K562 (cell line): Measurements from ENCODE around the gene CFAP54. TPM values are rescaled to one million over a fixed set of nuclear protein-coding genes. Genes with fewer than 3 reads are reported as not detected.

ENCODE experiments used
- ATAC-seq: fragments of 200-7000 bp; cut with Tn5 transposase; 3 replicates; pipeline ENCODE4 v1.9.1; 2020; ENCODE audit warnings: moderate library complexity
- BruUV-seq: library from RNA; stranded (reverse); fragments of 400-500 nt; replicated peaks from 2 replicates; lab custom pipeline; 2021; lab: Mats Ljungman, UMichigan
- CTCF ChIA-PET: fragments of 300-600 bp; formaldehyde crosslinking; extraction: SDS; loops from one replicate; lab custom pipeline; 2021; ENCODE audit warnings: low intra/inter-chr PET ratio; lab: Yijun Ruan, JAX
- POLR2A ChIA-PET: fragments of 300-600, 350-650 bp; sonication (Branson Sonifier 250); formaldehyde crosslinking; extraction: SDS; loops from one replicate; lab custom pipeline; 2021; ENCODE audit warnings: antibody characterized with exemption, inconsistent platforms; lab: Yijun Ruan, JAX
- DNase-seq, 4 experiments: peaks; one replicate each; pipeline versions ENCODE4 v3.0.0 to v3.0.0-alpha.2; 2011 to 2018; ENCODE audit warnings: low spot score in 3 of 4, mixed read lengths in 3 of 4; ENCODE audit errors: extremely low read depth in 1 of 4
- FAIRE-seq: peaks from 2 replicates; lab custom pipeline; 2011; peaks lifted over from hg19 to GRCh38; lab: Jason Lieb, UNC
- H2AFZ ChIP-seq: 2 replicates; pipeline ENCODE4 v1.6.0; 2011; ENCODE audit warnings: low read depth, low read length, control low read depth, inconsistent platforms
- H3K27ac ChIP-seq: fragments of 200-600 bp; 3 replicates; pipeline ENCODE4 v1.8.0; 2011; ENCODE audit warnings: low read depth, mild to moderate bottlenecking, control low read depth, inconsistent platforms, low read length, moderate library complexity, mixed read lengths; ENCODE audit errors: extremely low read depth
- H3K27me3 ChIP-seq, 2 experiments: fragments of 300-600 bp in 1 of 2; 2 replicates in 1 of 2; 3 replicates in 1 of 2; pipeline versions ENCODE4 v1.6.0 to v1.8.0; 2011; ENCODE audit warnings: inconsistent platforms in 2 of 2, low read length in 2 of 2, mild to moderate bottlenecking in 1 of 2, mixed read lengths in 1 of 2, moderate library complexity in 1 of 2; ENCODE audit not compliant: control insufficient read depth in 2 of 2, insufficient read depth in 2 of 2
- H3K36me3 ChIP-seq: fragments of 300-600 bp; 3 replicates; pipeline ENCODE4 v1.8.0; 2011; ENCODE audit warnings: mild to moderate bottlenecking, low read length, inconsistent platforms; ENCODE audit not compliant: control insufficient read depth, insufficient read depth
- H3K4me1 ChIP-seq, 2 experiments: fragments of 200-600 bp in 1 of 2; replicated peaks in 1 of 2; 2 replicates in 1 of 2; 3 replicates in 1 of 2; pipeline versions ENCODE4 v1.5.1 to v1.8.0; 2011; ENCODE audit warnings: inconsistent platforms in 2 of 2, low read length in 2 of 2, mild to moderate bottlenecking in 1 of 2, mixed read lengths in 1 of 2, moderate library complexity in 1 of 2; ENCODE audit not compliant: control insufficient read depth in 2 of 2, insufficient read depth in 2 of 2
- H3K4me2 ChIP-seq: 2 replicates; pipeline ENCODE4 v1.6.1; 2011; ENCODE audit warnings: low read length, control low read depth, inconsistent platforms, mixed read lengths; ENCODE audit not compliant: insufficient read depth
- H3K4me3 ChIP-seq: fragments of 200-600 bp; sonication (generic), shearing (Covaris generic); 2 replicates; pipeline ENCODE4 v1.5.1; 2016; ENCODE audit warnings: control low read depth, inconsistent platforms
- H3K79me2 ChIP-seq: fragments of 200-600 bp; 3 replicates; pipeline ENCODE4 v1.8.0; 2011; ENCODE audit warnings: low read length, inconsistent platforms; ENCODE audit not compliant: control insufficient read depth, insufficient read depth
- H3K9ac ChIP-seq, 2 experiments: 2 replicates each; pipeline versions ENCODE4 v1.6.0 to v1.6.1; 2011; ENCODE audit warnings: low read depth in 2 of 2, low read length in 2 of 2, control low read depth in 1 of 2, inconsistent platforms in 1 of 2, mild to moderate bottlenecking in 1 of 2, mixed read lengths in 1 of 2; ENCODE audit not compliant: insufficient read depth in 1 of 2
- H3K9me1 ChIP-seq: one replicate; pipeline ENCODE4 v1.6.0; 2011; ENCODE audit warnings: inconsistent platforms, mild to moderate bottlenecking, low read length, moderate library complexity; ENCODE audit not compliant: control insufficient read depth, insufficient read depth
- H3K9me3 ChIP-seq: replicated peaks from 2 replicates; pipeline ENCODE4 v1.5.1; 2011; ENCODE audit warnings: low read depth, low read length, inconsistent platforms; ENCODE audit not compliant: control insufficient read depth, insufficient read depth
- H4K20me1 ChIP-seq: replicated peaks from 2 replicates; pipeline ENCODE4 v1.6.1; 2011; ENCODE audit warnings: low read length, inconsistent platforms, mixed read lengths; ENCODE audit not compliant: control insufficient read depth, insufficient read depth
- CEBPB ChIP-seq: fragments of 450-650 bp; IDR thresholded peaks from 2 replicates; pipeline ENCODE4 v1.6.1; 2016; ENCODE audit warnings: missing genetic modification characterization, missing compliant biosample characterization
- CEBPG ChIP-seq, 3 experiments: fragments of 200-800 bp in 1 of 3; sonication (Bioruptor generic) in 1 of 3; sonication (generic) in 1 of 3; formaldehyde crosslinking in 1 of 3; IDR thresholded peaks in 2 of 3; conservative IDR thresholded peaks in 1 of 3; 2 replicates each; pipeline versions ENCODE4 v1.6.1 to v1.8.0; 2016 to 2022; ENCODE audit warnings: missing compliant biosample characterization in 2 of 3, missing genetic modification characterization in 2 of 3, mild to moderate bottlenecking in 1 of 3, missing genetic modification reagents in 1 of 3
- CTCF ChIP-seq, 3 experiments: IDR thresholded peaks in 2 of 3; conservative IDR thresholded peaks in 1 of 3; 2 replicates each; pipeline ENCODE4 v1.5.1; 2011 to 2012; ENCODE audit warnings: low read length in 3 of 3, mild to moderate bottlenecking in 3 of 3, control low read depth in 2 of 3, improper control_type of control experiment in 1 of 3, inconsistent platforms in 1 of 3, low read depth in 1 of 3, mixed read lengths in 1 of 3, moderate library complexity in 1 of 3; ENCODE audit not compliant: insufficient read depth in 2 of 3
- FOXA3 ChIP-seq, 2 experiments: fragments of 450-650 bp in 1 of 2; sonication (generic) in 1 of 2; formaldehyde crosslinking; IDR thresholded peaks in 1 of 2; conservative IDR thresholded peaks in 1 of 2; 2 replicates each; pipeline versions ENCODE4 v1.4.0 to v1.8.0; 2020 to 2022; ENCODE audit warnings: mild to moderate bottlenecking in 2 of 2, missing genetic modification reagents in 1 of 2
- FOXK2 ChIP-seq, 2 experiments: fragments of 450-650 bp; IDR thresholded peaks in 1 of 2; conservative IDR thresholded peaks in 1 of 2; 2 replicates each; pipeline ENCODE4 v1.6.1; 2016; ENCODE audit warnings: low read depth in 2 of 2, mild to moderate bottlenecking in 1 of 2
- RAD21 ChIP-seq, 2 experiments: fragments of 250-450 bp in 1 of 2; fragments of 450-650 bp in 1 of 2; sonication (Bioruptor Pico) in 1 of 2; formaldehyde crosslinking in 1 of 2; IDR thresholded peaks in 1 of 2; conservative IDR thresholded peaks in 1 of 2; 2 replicates each; pipeline versions ENCODE4 v1.4.0 to v1.8.0; 2020 to 2022; ENCODE audit warnings: mild to moderate bottlenecking in 2 of 2, moderate library complexity in 1 of 2
- ZBED1 ChIP-seq: IDR thresholded peaks from 2 replicates; pipeline ENCODE4 v1.6.1; 2014
- ZNF143 ChIP-seq: sonication (generic); formaldehyde crosslinking; IDR thresholded peaks from 2 replicates; pipeline ENCODE4 v1.9.0; 2022; ENCODE audit warnings: mild to moderate bottlenecking, missing genetic modification reagents
- WGBS: fragments of 100-300 bp; shearing (Covaris generic); methylation state at CpG from one replicate; pipeline ENCODE4 v1.1.6; 2016; ENCODE audit warnings: low coverage, mixed read lengths; ENCODE audit not compliant: insufficient coverage; ENCODE audit errors: missing lambda C conversion rate; 5-methylcytosine and 5-hydroxymethylcytosine counted together
- in situ Hi-C: fragments of 300-500 bp; cut with MboI; formaldehyde crosslinking; loops from 4 replicates; pipeline ENCODE4 v1.15.0; 2018; ENCODE audit warnings: inconsistent platforms, mixed read lengths
- intact Hi-C: fragments of 100-400 bp; cut with micrococcal nuclease; formaldehyde crosslinking; loops from 2 replicates; pipeline ENCODE4 v1.14.2; 2022
- polyA plus RNA-seq, 8 experiments: library from polyadenylated mRNA; depleted of rRNA in 4 of 8; stranded (reverse) in 5 of 8; unstranded in 3 of 8; fragments of >200 nt; fragmentation: Nextera tagmentation in 2 of 8; fragmentation: Illumina TruSeq in 1 of 8; extraction: Ambion mirVana in 2 of 8; extraction: Trizol in 1 of 8; gene quantifications; 2 replicates each; pipeline versions ENCODE4 v1.2.1 to v1.2.3, GENCODE V29; 2011 to 2014; ENCODE audit warnings: inconsistent platforms in 1 of 8, missing spikeins in 1 of 8
- total RNA-seq, 7 experiments: library from RNA; depleted of rRNA in 6 of 7; stranded (reverse); fragments of >200 nt in 6 of 7; fragmentation: Illumina TruSeq in 2 of 7; extraction: Trizol in 2 of 7; gene quantifications; 2 replicates each; pipeline versions ENCODE4 v1.2.1 to v1.2.3, GENCODE V29; 2011 to 2021; ENCODE audit warnings: low replicate concordance in 1 of 7

CFAP54 gene
- total and polyA plus RNA-seq, 9 of the 15 experiments (the other 6 are each of a cell fraction or from before 2014, with no cell fraction given), result 0.03 to 0.23 (median 0.10) TPM; not detected in 3

DNA sequence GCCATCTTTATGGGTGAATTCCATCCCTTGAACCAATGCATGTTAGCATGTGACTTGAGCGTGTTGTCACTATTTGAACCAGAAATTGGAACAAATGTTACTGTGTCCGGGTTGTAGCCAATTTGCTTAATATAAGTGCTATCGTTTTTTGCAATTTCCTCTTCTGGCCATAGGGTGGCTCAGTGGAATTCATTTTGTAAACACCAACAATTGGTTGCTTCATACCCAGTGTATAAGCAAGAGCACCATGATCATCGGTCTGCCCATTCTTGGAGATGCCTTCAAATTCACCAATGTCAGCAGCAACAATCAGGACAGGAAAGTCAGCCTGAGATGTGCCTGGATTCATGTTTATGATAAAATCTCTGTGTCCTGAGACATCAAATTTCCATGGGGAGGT lies 412.7 kb downstream of the CFAP54 start:
- ATAC-seq (peak; percentile 69), FAIRE-seq (peak; percentile 40), DNase-seq (peak in 1 of 4 experiments; percentile 13)
- H3K4me3 ChIP-seq, result no peak overlapping the region
- ChIA-PET POLR2A (no interaction called here), CTCF (no interaction called here)
- H3K36me3 ChIP-seq, result no peaks in the 10 kb centered on the region
- no peak overlapping the region for H3K9ac ChIP-seq
- H3K27me3 ChIP-seq, result peaks cover 3 to 13% of the 10 kb centered on the region in 2 experiments; a peak in 3 of 5 replicates
- in situ Hi-C loops (no loop called here), intact Hi-C loops (loop anchor here (1.0 to 10.0 kb wide), 2 partner anchors 83 to 1603 kb away; no protein-coding TSS in a partner anchor)
- no peaks in the 10 kb centered on the region for H4K20me1 ChIP-seq
- TF ChIP-seq RAD21 (CRISPR knock-in tag; conservative IDR thresholded peaks at IDR 0.05 in 1 of 2, IDR thresholded peaks at IDR 0.05 in 1 of 2) (peak in 1 of 2 experiments; percentile 50; a peak in 2 of 4 replicates), ZBED1 (no peak), ZNF143 (CRISPR knock-in tag) (no peak), FOXK2 (conservative IDR thresholded peaks at IDR 0.05 in 1 of 2, IDR thresholded peaks at IDR 0.05 in 1 of 2; ENCODE audit: low read depth in 2 of 2) (peak; percentile 67 to 74), CEBPB (tag) (peak; percentile 83), CTCF (IDR thresholded peaks at IDR 0.05 in 2 of 3, conservative IDR thresholded peaks at IDR 0.05 in 1 of 3; ENCODE audit: insufficient read depth in 2 of 3, low read depth in 1 of 3, low read length in 3 of 3) (peak; percentile 7 to 46 (median 35); a peak in 3 of 6 replicates), CEBPG (CRISPR knock-in tag; IDR thresholded peaks at IDR 0.05) (peak; percentile 40; the same call in 1 of the 2 replicates), CEBPG (tag; conservative IDR thresholded peaks at IDR 0.05 in 1 of 2, IDR thresholded peaks at IDR 0.05 in 1 of 2) (peak; percentile 63 to 78; a peak in 3 of 4 replicates), FOXA3 (CRISPR knock-in tag; conservative IDR thresholded peaks at IDR 0.05 in 1 of 2, IDR thresholded peaks at IDR 0.05 in 1 of 2) (peak in 1 of 2 experiments; percentile 32; a peak in 1 of 4 replicates)
- 2% methylated on average over 4 of the region's 4 CpGs for WGBS
- H3K9me3 ChIP-seq, result no peaks in the 10 kb centered on the region
- peaks cover 4 to 6% of the 10 kb centered on the region in 2 experiments; a peak in 2 of 5 replicates for H3K4me1 ChIP-seq
- no peaks in the 10 kb centered on the region for H3K79me2 ChIP-seq
- H3K4me2 ChIP-seq, result peak overlapping the region; percentile 45; the same call in 1 of the 2 replicates
- H2AFZ ChIP-seq, result peak overlapping the region; percentile 57
- H3K9me1 ChIP-seq, result no peaks in the 10 kb centered on the region
- no TSS peak for BruUV-seq
- no peak overlapping the region for H3K27ac ChIP-seq
